IMR-90 (cell line): Measurements from ENCODE around the gene TJP3. TPM values are rescaled to one million over a fixed set of nuclear protein-coding genes. Genes with fewer than 3 reads are reported as not detected.

Experiments used
- ATAC-seq: fragments of 200-7000 bp; cut with Tn5 transposase; 2 replicates; pipeline ENCODE4 v1.9.1; 2020; ENCODE audit warnings: low read depth, mild to moderate bottlenecking, moderate library complexity
- BruUV-seq: library from RNA; stranded (reverse); fragments of 400-500 nt; replicated peaks from 2 replicates; lab custom pipeline; 2021; lab: Mats Ljungman, UMichigan
- CTCF ChIA-PET: fragments of 300-600 bp; formaldehyde crosslinking; extraction: SDS; loops from one replicate; lab custom pipeline; 2021; ENCODE audit warnings: antibody characterized with exemption; lab: Yijun Ruan, JAX
- POLR2A ChIA-PET: fragments of 300-600 bp; sonication (Branson Sonifier 250); formaldehyde crosslinking; loops from one replicate; lab custom pipeline; 2022; ENCODE audit warnings: antibody characterized with exemption; ENCODE audit not compliant: unreplicated experiment; lab: Charles Lee
- DNase-seq: peaks from one replicate; pipeline ENCODE4 v3.0.0; 2013
- H2AFZ ChIP-seq: replicated peaks from 2 replicates; pipeline ENCODE3; 2013; ENCODE audit warnings: low read length, mild to moderate bottlenecking; ENCODE audit not compliant: poor library complexity
- H2AK5ac ChIP-seq: 2 replicates; pipeline ENCODE4 v1.6.1; 2013; ENCODE audit warnings: low read depth, low read length, inconsistent platforms
- H2AK9ac ChIP-seq: replicated peaks from 2 replicates; pipeline ENCODE3; 2013; ENCODE audit warnings: mild to moderate bottlenecking, low read depth, low read length, moderate library complexity; ENCODE audit not compliant: poor library complexity
- H2BK120ac ChIP-seq: 2 replicates; pipeline ENCODE4 v1.6.1; 2013; ENCODE audit warnings: low read depth, low read length, inconsistent platforms
- H2BK15ac ChIP-seq: 3 replicates; pipeline ENCODE4 v1.6.1; 2013; ENCODE audit warnings: low read depth, low read length, inconsistent platforms
- H2BK20ac ChIP-seq: 2 replicates; pipeline ENCODE4 v1.6.1; 2013; ENCODE audit warnings: low read depth, mild to moderate bottlenecking, inconsistent platforms, low read length, moderate library complexity
- H2BK5ac ChIP-seq: 2 replicates; pipeline ENCODE4 v1.6.1; 2013; ENCODE audit warnings: mild to moderate bottlenecking, low read depth, low read length, inconsistent platforms; ENCODE audit not compliant: poor library complexity, severe bottlenecking
- H3K14ac ChIP-seq: replicated peaks from 2 replicates; pipeline ENCODE4 v1.6.1; 2013; ENCODE audit warnings: low read depth, low read length, inconsistent platforms
- H3K18ac ChIP-seq: 2 replicates; pipeline ENCODE4 v1.6.1; 2013; ENCODE audit warnings: low read depth, low read length, control low read depth
- H3K23ac ChIP-seq: 2 replicates; pipeline ENCODE4 v1.6.1; 2013; ENCODE audit warnings: low read depth, low read length, inconsistent platforms
- H3K27ac ChIP-seq: 2 replicates; pipeline ENCODE4 v1.5.1; 2013; ENCODE audit warnings: mild to moderate bottlenecking, control low read depth, low read length; ENCODE audit not compliant: insufficient read depth
- H3K27me3 ChIP-seq: 2 replicates; pipeline ENCODE4 v1.6.1; 2013; ENCODE audit warnings: low read length; ENCODE audit not compliant: control insufficient read depth, insufficient read depth
- H3K36me3 ChIP-seq: 2 replicates; pipeline ENCODE4 v1.6.1; 2013; ENCODE audit warnings: low read length, mixed read lengths; ENCODE audit not compliant: control insufficient read depth, insufficient read depth
- H3K4ac ChIP-seq: 2 replicates; pipeline ENCODE4 v1.6.1; 2013; ENCODE audit warnings: low read depth, low read length, inconsistent platforms
- H3K4me1 ChIP-seq: 2 replicates; pipeline ENCODE4 v1.6.1; 2013; ENCODE audit warnings: low read length, mixed read lengths; ENCODE audit not compliant: control insufficient read depth, insufficient read depth
- H3K4me2 ChIP-seq: 2 replicates; pipeline ENCODE4 v1.6.1; 2013; ENCODE audit warnings: low read depth, mild to moderate bottlenecking, control low read depth, low read length, moderate library complexity
- H3K4me3 ChIP-seq: 2 replicates; pipeline ENCODE4 v1.5.1; 2013; ENCODE audit warnings: low read depth, mild to moderate bottlenecking, control low read depth, low read length, moderate library complexity; ENCODE audit not compliant: insufficient read depth
- H3K56ac ChIP-seq: 2 replicates; pipeline ENCODE4 v1.6.1; 2013; ENCODE audit warnings: low read length, inconsistent platforms; ENCODE audit not compliant: insufficient read depth; ENCODE audit errors: extremely low read depth
- H3K79me1 ChIP-seq, 2 experiments: 2 replicates each; pipeline ENCODE4 v1.6.1; 2013; ENCODE audit warnings: low read length in 2 of 2, inconsistent platforms in 1 of 2, low read depth in 1 of 2
- H3K9ac ChIP-seq: 2 replicates; pipeline ENCODE4 v1.6.1; 2013; ENCODE audit warnings: low read depth, low read length, control low read depth
- H3K9me1 ChIP-seq: 2 replicates; pipeline ENCODE4 v1.6.1; 2013; ENCODE audit warnings: low read length, inconsistent platforms; ENCODE audit not compliant: insufficient read depth
- H3K9me3 ChIP-seq: 2 replicates; pipeline ENCODE4 v1.6.1; 2013; ENCODE audit warnings: low read length; ENCODE audit not compliant: control insufficient read depth, insufficient read depth
- H4K20me1 ChIP-seq: 2 replicates; pipeline ENCODE4 v1.6.1; 2013; ENCODE audit warnings: low read length, inconsistent platforms; ENCODE audit not compliant: insufficient read depth
- H4K5ac ChIP-seq: 2 replicates; pipeline ENCODE4 v1.6.1; 2013; ENCODE audit warnings: mild to moderate bottlenecking, low read depth, low read length, control low read depth
- H4K8ac ChIP-seq, 2 experiments: 2 replicates each; pipeline ENCODE4 v1.6.1; 2013; ENCODE audit warnings: low read depth in 2 of 2, low read length in 2 of 2, control low read depth in 1 of 2, inconsistent platforms in 1 of 2
- H4K91ac ChIP-seq: 2 replicates; pipeline ENCODE4 v1.6.1; 2013; ENCODE audit warnings: low read depth, low read length, inconsistent platforms; ENCODE audit not compliant: insufficient read depth
- BHLHE40 ChIP-seq: fragments of 150-350 bp; IDR thresholded peaks from 2 replicates; pipeline ENCODE4 v1.6.1; 2016; ENCODE audit warnings: mild to moderate bottlenecking, low read depth, low read length
- CEBPB ChIP-seq: IDR thresholded peaks from 2 replicates; pipeline ENCODE4 v1.6.1; 2012; ENCODE audit warnings: low read depth, low read length, improper control_type of control experiment
- CHD1 ChIP-seq: IDR thresholded peaks from 2 replicates; pipeline ENCODE4 v1.6.1; 2012; ENCODE audit warnings: low read depth, low read length, improper control_type of control experiment
- ELK1 ChIP-seq: fragments of 150-350 bp; IDR thresholded peaks from 2 replicates; pipeline ENCODE4 v1.6.1; 2016; ENCODE audit warnings: low read depth, mild to moderate bottlenecking, low read length, moderate library complexity, borderline replicate concordance
- MAFK ChIP-seq: IDR thresholded peaks from 2 replicates; pipeline ENCODE4 v1.6.1; 2012; ENCODE audit warnings: low read depth, low read length, improper control_type of control experiment
- RAD21 ChIP-seq: IDR thresholded peaks from 2 replicates; pipeline ENCODE4 v1.6.1; 2012; ENCODE audit warnings: low read length, improper control_type of control experiment
- RCOR1 ChIP-seq: IDR thresholded peaks from 2 replicates; pipeline ENCODE4 v1.6.1; 2012; ENCODE audit warnings: mild to moderate bottlenecking, low read length, improper control_type of control experiment; ENCODE audit not compliant: insufficient replicate concordance
- RFX5 ChIP-seq: IDR thresholded peaks from 2 replicates; pipeline ENCODE4 v1.8.0; 2012; ENCODE audit warnings: low read depth, mild to moderate bottlenecking, low read length, moderate library complexity
- SMC3 ChIP-seq: fragments of 150-350 bp; IDR thresholded peaks from 2 replicates; pipeline ENCODE4 v1.6.1; 2016; ENCODE audit warnings: low read depth, mild to moderate bottlenecking, antibody characterized with exemption, low read length, moderate library complexity
- USF2 ChIP-seq: fragments of 150-350 bp; IDR thresholded peaks from 2 replicates; pipeline ENCODE4 v1.6.1; 2017; ENCODE audit warnings: mild to moderate bottlenecking, antibody characterized with exemption, low read length, low read depth
- WGBS, 2 experiments: methylation state at CpG; one replicate each; pipeline versions ENCODE4 v1.1.5 to v1.1.7; 2013; ENCODE audit warnings: missing lambda C conversion rate in 2 of 2; ENCODE audit not compliant: insufficient read length in 1 of 2; ENCODE audit errors: extremely low coverage in 2 of 2; 5-methylcytosine and 5-hydroxymethylcytosine counted together
- dilution Hi-C: fragments of 300-500 bp; cut with HindIII; formaldehyde crosslinking; loops from one replicate; pipeline ENCODE4 v1.14.3; 2018; ENCODE audit warnings: low sequenced_read_pairs; ENCODE audit not compliant: unreplicated experiment
- in situ Hi-C: fragments of 300-500 bp; cut with MboI; formaldehyde crosslinking; loops from 3 replicates; pipeline ENCODE4 v1.14.3; 2019; ENCODE audit warnings: low sequenced_read_pairs, inconsistent platforms, mixed read lengths
- intact Hi-C: fragments of 100-400 bp; cut with micrococcal nuclease; formaldehyde crosslinking; loops from 2 replicates; pipeline ENCODE4 v1.10.0; 2022
- polyA plus RNA-seq, 3 experiments: library from polyadenylated mRNA; depleted of rRNA; stranded (reverse); fragments of >200 nt; gene quantifications; 2 replicates each; pipeline ENCODE4 v1.2.3, GENCODE V29; 2012; ENCODE audit warnings: low replicate concordance in 1 of 3
- total RNA-seq: library from RNA; depleted of rRNA; stranded (reverse); fragments of >200 nt; gene quantifications from 2 replicates; pipeline ENCODE4 v1.2.3, GENCODE V29; 2012

The TJP3 gene
- total and polyA plus RNA-seq, 2 of the 4 experiments (the other 2 are of a cell fraction) = not detected

GRCh38 chr19:3684817-3685410 lies 23.3 kb upstream of the TJP3 start:
- Histone ChIP-seq H3K4me3 (no peak overlapping the region), H2AK5ac (no peak overlapping the region), H3K9me3 (peaks cover 6% of the 10 kb centered on the region), H2AK9ac (no peak overlapping the region), H3K27me3 (no peaks in the 10 kb centered on the region), H2BK5ac (no peak overlapping the region), H4K20me1 (peaks cover 64% of the 10 kb centered on the region), H2AFZ (no peak overlapping the region), H3K56ac (no peak overlapping the region), H2BK15ac (no peak overlapping the region), H3K14ac (no peak overlapping the region), H3K4me2 (no peak overlapping the region), H4K91ac (no peak overlapping the region), H2BK20ac (no peak overlapping the region), H3K27ac (no peak overlapping the region), H3K36me3 (peaks cover 12% of the 10 kb centered on the region), H3K79me1 (peaks cover 31 to 68% of the 10 kb centered on the region in 2 experiments), H3K18ac (no peak overlapping the region), H3K23ac (no peak overlapping the region), H3K4ac (no peak overlapping the region), H4K5ac (no peak overlapping the region), H2BK120ac (no peak overlapping the region), H3K4me1 (peaks cover 9% of the 10 kb centered on the region; the same call in 1 of the 2 replicates), H4K8ac (no peak overlapping the region), H3K9ac (no peak overlapping the region), H3K9me1 (peaks cover 8% of the 10 kb centered on the region)
- DNase-seq (no peak), ATAC-seq (no peak)
- TF ChIP-seq CHD1 = no peak
- no peak for TF ChIP-seq SMC3
- no peak for TF ChIP-seq RFX5
- TF ChIP-seq ELK1 = no peak
- TF ChIP-seq CEBPB = no peak
- TF ChIP-seq RAD21 = no peak
- no peak for TF ChIP-seq USF2
- no peak for TF ChIP-seq MAFK
- TF ChIP-seq BHLHE40 = no peak
- no peak for TF ChIP-seq RCOR1
- in situ Hi-C loops (no loop called here), intact Hi-C loops (no loop called here), dilution Hi-C loops (no loop called here)
- WGBS, 2 experiments = 100% methylated on average over 2 of the region's 8 CpGs; no CpG with 5 or more reads in 1 of the 2 experiments
- POLR2A ChIA-PET = no interaction called here
- BruUV-seq = no TSS peak
- CTCF ChIA-PET = no interaction called here
